DOHH2 (cell line): ENCODE data around the gene FAM234A.

Source experiments
- H3F3A ChIP-seq: fragments of 200-600 bp; sonication (generic), shearing (Covaris generic); 2 replicates; pipeline ENCODE4 v1.6.0; 2016; ENCODE audit warnings: antibody characterized with exemption, mild to moderate bottlenecking; ENCODE audit not compliant: control insufficient read depth, insufficient read depth
- H3K27ac ChIP-seq: fragments of 200-600 bp; sonication (generic); 2 replicates; pipeline ENCODE4 v1.5.1; 2014; ENCODE audit warnings: low read depth, mild to moderate bottlenecking, low read length, moderate library complexity
- H3K27me3 ChIP-seq: fragments of 200-600 bp; sonication (generic); 2 replicates; pipeline ENCODE4 v1.6.1; 2014; ENCODE audit warnings: mild to moderate bottlenecking, low read length, mixed read lengths; ENCODE audit not compliant: control insufficient read depth
- H3K36me3 ChIP-seq: fragments of 200-600 bp; sonication (generic); 2 replicates; pipeline ENCODE4 v1.6.1; 2014; ENCODE audit warnings: mild to moderate bottlenecking, low read length, moderate library complexity, mixed read lengths; ENCODE audit not compliant: control insufficient read depth
- H3K4me1 ChIP-seq: fragments of 200-600 bp; sonication (generic); 2 replicates; pipeline ENCODE4 v1.6.1; 2014; ENCODE audit warnings: mild to moderate bottlenecking, low read length, mixed read lengths; ENCODE audit not compliant: control insufficient read depth
- H3K4me2 ChIP-seq: fragments of 200-600 bp; sonication (generic); 2 replicates; pipeline ENCODE4 v1.6.0; 2014; ENCODE audit warnings: mild to moderate bottlenecking, low read length, moderate library complexity
- H3K4me3 ChIP-seq: fragments of 200-600 bp; sonication (generic); 2 replicates; pipeline ENCODE4 v1.5.1; 2014; ENCODE audit warnings: mild to moderate bottlenecking, low read length, mixed read lengths
- H3K79me2 ChIP-seq: fragments of 200-600 bp; sonication (generic); 2 replicates; pipeline ENCODE4 v1.6.1; 2014; ENCODE audit warnings: mild to moderate bottlenecking, low read length, mixed read lengths; ENCODE audit not compliant: control insufficient read depth
- H3K9me2 ChIP-seq: fragments of 200-600 bp; sonication (generic); replicated peaks from 2 replicates; pipeline ENCODE4 v1.6.1; 2014; ENCODE audit warnings: mild to moderate bottlenecking, low read length, mixed read lengths; ENCODE audit not compliant: control insufficient read depth
- H3K9me3 ChIP-seq: fragments of 200-600 bp; sonication (generic); 2 replicates; pipeline ENCODE4 v1.6.1; 2014; ENCODE audit warnings: antibody characterized with exemption, low read length, mixed read lengths; ENCODE audit not compliant: control insufficient read depth, insufficient read depth
- H4K20me1 ChIP-seq: fragments of 200-600 bp; sonication (generic); 2 replicates; pipeline ENCODE4 v1.6.0; 2014; ENCODE audit warnings: low read depth, mild to moderate bottlenecking, antibody characterized with exemption, low read length, moderate library complexity; ENCODE audit not compliant: control insufficient read depth, insufficient read depth
- CTCF ChIP-seq: fragments of 200-600 bp; sonication (generic); IDR thresholded peaks from one replicate; pipeline ENCODE4 v1.5.1; 2014; ENCODE audit warnings: antibody characterized with exemption, mild to moderate bottlenecking, low read depth, low read length; ENCODE audit not compliant: poor library complexity, severe bottlenecking
- EZH2phosphoT487 ChIP-seq: fragments of 200-600 bp; sonication (generic); IDR thresholded peaks from 2 replicates; pipeline ENCODE4 v1.6.1; 2017; ENCODE audit warnings: borderline replicate concordance, mild to moderate bottlenecking, antibody characterized with exemption, low read length, moderate library complexity, mixed read lengths

Gene FAM234A

DNA sequence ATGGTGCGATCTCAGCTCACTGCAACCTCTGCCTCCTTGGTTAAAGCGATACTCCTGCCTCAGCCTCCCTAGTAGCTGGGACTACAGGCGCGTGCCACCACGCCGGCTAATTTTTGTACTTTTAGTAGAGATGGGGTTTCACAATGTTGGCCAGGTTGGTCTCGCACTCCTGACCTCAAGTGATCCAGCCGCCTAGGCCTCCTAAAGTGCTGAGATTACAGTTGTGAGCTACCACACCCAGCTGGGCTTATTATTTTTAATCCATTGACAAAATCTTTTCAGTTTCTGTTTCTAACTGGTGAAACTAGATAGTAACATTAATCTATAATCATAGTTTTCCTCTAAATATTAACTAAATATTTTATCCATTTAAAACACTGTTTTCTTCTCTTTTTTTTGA is 5.9 kb downstream of the FAM234A start:
- Histone ChIP-seq H3F3A (peaks cover 2% of the 10 kb centered on the region; the same call in 1 of the 2 replicates), H3K79me2 (peaks cover 31% of the 10 kb centered on the region), H3K9me3 (no peaks in the 10 kb centered on the region), H3K4me2 (no peak overlapping the region), H3K27me3 (no peaks in the 10 kb centered on the region), H3K9me2 (no peaks in the 10 kb centered on the region), H3K4me1 (peaks cover 7% of the 10 kb centered on the region), H3K4me3 (no peak overlapping the region), H3K36me3 (no peaks in the 10 kb centered on the region), H3K27ac (no peak overlapping the region), H4K20me1 (peaks cover 2% of the 10 kb centered on the region; the same call in 1 of the 2 replicates)
- TF ChIP-seq CTCF (no peak), EZH2phosphoT487 (no peak)

DNA sequence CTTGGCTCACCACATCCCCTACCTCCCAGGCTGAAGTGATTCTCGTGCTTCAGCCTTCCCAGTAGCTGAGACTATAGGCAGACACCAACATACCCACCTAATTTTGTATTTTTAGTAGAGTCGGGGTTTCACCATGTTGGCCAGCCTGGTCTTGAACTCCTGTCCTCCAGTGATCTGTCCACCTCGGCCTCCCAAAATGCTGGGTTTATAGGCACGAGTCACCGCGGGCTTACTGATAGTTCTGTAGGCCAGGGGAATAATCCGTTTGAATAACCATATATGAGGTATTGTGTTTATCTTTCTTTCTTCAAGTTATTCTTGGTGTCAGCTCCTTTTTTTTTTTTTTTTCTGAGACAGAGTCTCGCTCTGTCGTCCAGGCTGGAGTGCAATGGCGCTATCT is 7.7 kb downstream of the FAM234A start:
- Histone ChIP-seq H3K9me3 (no peaks in the 10 kb centered on the region), H3K9me2 (no peaks in the 10 kb centered on the region), H3K27me3 (no peaks in the 10 kb centered on the region), H3K4me1 (peaks cover 4% of the 10 kb centered on the region; the same call in 1 of the 2 replicates), H3F3A (no peaks in the 10 kb centered on the region; the same call in 1 of the 2 replicates), H3K36me3 (no peaks in the 10 kb centered on the region), H3K4me3 (no peak overlapping the region), H4K20me1 (peaks cover 2% of the 10 kb centered on the region; the same call in 1 of the 2 replicates), H3K4me2 (no peak overlapping the region), H3K27ac (no peak overlapping the region), H3K79me2 (peaks cover 24% of the 10 kb centered on the region)
- no peak for TF ChIP-seq EZH2phosphoT487
- TF ChIP-seq CTCF: no peak

- Histone ChIP-seq H3K9me2 (no peaks in the 10 kb centered on the region), H3K36me3 (no peaks in the 10 kb centered on the region), H3K4me2 (no peak overlapping the region), H3K79me2 (peaks cover 21% of the 10 kb centered on the region), H3K4me3 (no peak overlapping the region), H3K27ac (no peak overlapping the region), H3K9me3 (no peaks in the 10 kb centered on the region), H3K4me1 (peaks cover 4% of the 10 kb centered on the region; the same call in 1 of the 2 replicates), H3F3A (no peaks in the 10 kb centered on the region), H3K27me3 (no peaks in the 10 kb centered on the region), H4K20me1 (peaks cover 2% of the 10 kb centered on the region; the same call in 1 of the 2 replicates)
- TF ChIP-seq EZH2phosphoT487: no peak
- TF ChIP-seq CTCF: no peak
Observed at GRCh38 chr16:243348-243747, 8.7 kb downstream of the FAM234A start.
